ENCODE results near the gene SPATA31E1. TPM values are rescaled to one million over a fixed set of nuclear protein-coding genes. Genes with fewer than 3 reads are reported as not detected.

Gene SPATA31E1
- total and polyA plus RNA-seq, 8 donors, result 0.02 TPM; not detected in 7

DNA sequence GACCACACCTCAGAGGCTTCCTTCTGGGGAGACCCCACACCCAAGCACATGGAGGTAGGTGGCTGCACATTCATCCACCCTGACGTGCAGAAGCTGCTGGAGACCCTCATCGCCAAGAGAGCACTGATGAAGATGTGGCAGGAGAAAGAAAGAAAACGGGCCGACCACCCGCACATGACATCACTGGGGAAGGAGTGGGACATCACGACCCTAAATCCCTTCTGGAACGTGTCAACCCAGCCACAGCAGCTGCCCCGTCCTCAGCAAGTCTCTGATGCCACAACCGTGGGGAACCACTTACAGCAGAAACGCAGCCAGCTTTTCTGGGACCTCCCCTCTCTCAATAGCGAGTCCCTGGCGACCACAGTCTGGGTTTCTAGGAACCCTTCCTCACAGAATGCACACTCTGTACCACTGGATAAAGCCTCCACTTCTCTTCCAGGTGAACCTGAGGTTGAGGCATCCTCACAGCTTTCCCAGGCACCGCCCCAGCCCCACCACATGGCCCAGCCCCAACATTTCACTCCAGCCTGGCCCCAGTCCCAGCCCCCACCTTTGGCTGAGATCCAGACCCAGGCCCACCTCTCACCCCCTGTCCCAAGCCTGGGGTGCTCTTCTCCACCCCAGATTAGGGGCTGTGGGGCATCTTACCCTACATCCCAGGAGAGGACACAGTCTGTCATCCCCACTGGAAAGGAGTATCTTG is 3.0 kb downstream of the SPATA31E1 start:
- 82 to 90% methylated on average over 13 of the region's 13 CpGs for WGBS, 2 donors
- no peak for FAIRE-seq
- H3K27me3 ChIP-seq, result no peaks in the 10 kb centered on the region

DNA sequence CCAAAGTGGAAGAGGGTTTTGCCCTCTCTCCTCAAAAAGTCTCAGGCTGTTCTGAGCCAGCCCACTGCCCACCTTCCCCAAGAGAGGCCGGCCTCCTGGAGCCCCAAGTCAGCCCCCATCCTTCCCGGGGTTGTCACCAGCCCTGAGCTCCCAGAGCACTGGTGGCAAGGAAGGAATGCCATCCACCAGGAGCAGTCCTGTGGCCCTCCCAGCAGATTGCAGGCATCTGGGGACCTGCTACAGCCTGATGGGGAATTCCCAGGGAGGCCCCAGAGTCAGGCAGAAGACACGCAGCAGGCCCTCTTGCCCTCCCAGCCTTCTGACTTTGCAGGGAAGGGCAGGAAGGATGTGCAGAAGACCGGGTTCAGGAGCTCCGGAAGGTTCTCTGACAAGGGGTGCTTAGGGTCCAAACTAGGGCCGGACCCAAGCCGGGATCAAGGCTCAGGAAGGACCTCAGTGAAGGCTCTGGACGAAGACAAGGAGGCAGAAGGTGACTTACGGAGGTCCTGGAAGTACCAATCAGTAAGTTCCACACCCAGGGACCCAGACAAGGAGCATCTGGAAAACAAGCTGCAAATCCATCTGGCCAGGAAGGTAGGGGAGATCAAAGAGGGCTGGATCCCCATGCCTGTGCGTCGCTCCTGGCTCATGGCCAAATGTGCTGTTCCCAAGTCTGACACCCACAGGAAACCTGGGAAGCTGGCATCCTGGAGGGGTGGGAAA is 3.7 kb downstream of the SPATA31E1 start:
- FAIRE-seq, result no peak

More for the DNA sequence above, 3.0 kb downstream of the SPATA31E1 start:
- DNase-seq, result no peak
- ATAC-seq, result no peak
- intact Hi-C loops (cut with DNase I), result no loop called here
- no peak overlapping the region for H3K27ac ChIP-seq
- H3K36me3 ChIP-seq, result no peaks in the 10 kb centered on the region
- H3K9me3 ChIP-seq, result no peaks in the 10 kb centered on the region
- no peaks in the 10 kb centered on the region for H3K4me1 ChIP-seq
- H3K4me3 ChIP-seq, result no peak overlapping the region
- TF ChIP-seq, protein P1, sequence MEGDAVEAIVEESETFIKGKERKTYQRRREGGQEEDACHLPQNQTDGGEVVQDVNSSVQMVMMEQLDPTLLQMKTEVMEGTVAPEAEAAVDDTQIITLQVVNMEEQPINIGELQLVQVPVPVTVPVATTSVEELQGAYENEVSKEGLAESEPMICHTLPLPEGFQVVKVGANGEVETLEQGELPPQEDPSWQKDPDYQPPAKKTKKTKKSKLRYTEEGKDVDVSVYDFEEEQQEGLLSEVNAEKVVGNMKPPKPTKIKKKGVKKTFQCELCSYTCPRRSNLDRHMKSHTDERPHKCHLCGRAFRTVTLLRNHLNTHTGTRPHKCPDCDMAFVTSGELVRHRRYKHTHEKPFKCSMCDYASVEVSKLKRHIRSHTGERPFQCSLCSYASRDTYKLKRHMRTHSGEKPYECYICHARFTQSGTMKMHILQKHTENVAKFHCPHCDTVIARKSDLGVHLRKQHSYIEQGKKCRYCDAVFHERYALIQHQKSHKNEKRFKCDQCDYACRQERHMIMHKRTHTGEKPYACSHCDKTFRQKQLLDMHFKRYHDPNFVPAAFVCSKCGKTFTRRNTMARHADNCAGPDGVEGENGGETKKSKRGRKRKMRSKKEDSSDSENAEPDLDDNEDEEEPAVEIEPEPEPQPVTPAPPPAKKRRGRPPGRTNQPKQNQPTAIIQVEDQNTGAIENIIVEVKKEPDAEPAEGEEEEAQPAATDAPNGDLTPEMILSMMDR (IDR thresholded peaks at IDR 0.05), result no peak

DNA sequence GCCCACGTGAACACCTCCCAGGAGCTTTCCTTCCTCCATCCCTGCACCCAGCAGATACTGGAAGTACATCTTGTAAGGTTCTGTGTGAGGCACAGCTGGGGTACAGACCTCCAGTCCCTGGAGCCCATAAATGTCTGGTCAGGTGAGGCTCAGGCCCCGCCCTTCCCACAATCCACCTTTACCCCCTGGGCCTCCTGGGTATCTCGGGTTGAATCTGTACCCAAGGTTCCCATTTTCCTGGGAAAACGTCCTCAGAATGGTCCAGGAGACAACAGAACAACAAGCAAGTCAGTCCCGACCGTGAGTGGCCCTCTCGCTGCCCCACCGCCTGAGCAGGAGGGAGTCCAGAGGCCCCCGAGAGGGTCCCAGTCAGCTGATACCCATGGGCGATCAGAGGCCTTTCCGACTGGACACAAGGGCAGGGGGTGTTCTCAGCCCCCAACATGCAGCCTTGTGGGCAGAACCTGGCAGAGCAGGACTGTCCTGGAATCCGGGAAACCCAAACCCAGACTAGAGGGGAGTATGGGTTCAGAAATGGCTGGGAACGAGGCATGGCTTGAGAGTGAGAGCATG is 4.3 kb downstream of the SPATA31E1 start:
- no peak overlapping the region for H3K27ac ChIP-seq
- 83 to 86% methylated on average over 13 of the region's 13 CpGs for WGBS, 2 donors
- TF ChIP-seq, protein P1 (IDR thresholded peaks at IDR 0.05), result no peak
- no peaks in the 10 kb centered on the region for H3K4me1 ChIP-seq
- DNase-seq, result no peak
- ATAC-seq, result no peak
- no peak for FAIRE-seq
- H3K4me3 ChIP-seq, result no peak overlapping the region
- H3K27me3 ChIP-seq, result no peaks in the 10 kb centered on the region
- no peaks in the 10 kb centered on the region for H3K9me3 ChIP-seq
- intact Hi-C loops (cut with DNase I), result no loop called here
- H3K36me3 ChIP-seq, result no peaks in the 10 kb centered on the region

More for the DNA sequence above, 3.7 kb downstream of the SPATA31E1 start:
- TF ChIP-seq, protein P1 (IDR thresholded peaks at IDR 0.05), result no peak
- H3K4me1 ChIP-seq, result no peaks in the 10 kb centered on the region
- H3K36me3 ChIP-seq, result no peaks in the 10 kb centered on the region
- DNase-seq (no peak), ATAC-seq (no peak)
- 80 to 82% methylated on average over 11 of the region's 11 CpGs for WGBS, 2 donors
- H3K4me3 ChIP-seq, result no peak overlapping the region
- H3K27ac ChIP-seq, result no peak overlapping the region
- no peaks in the 10 kb centered on the region for H3K9me3 ChIP-seq
- no peaks in the 10 kb centered on the region for H3K27me3 ChIP-seq
- intact Hi-C loops (cut with DNase I), result no loop called here

- Histone ChIP-seq H3K4me3 (no peak overlapping the region), H3K9me3 (no peaks in the 10 kb centered on the region), H3K27me3 (no peaks in the 10 kb centered on the region), H3K27ac (no peak overlapping the region), H3K36me3 (no peaks in the 10 kb centered on the region), H3K4me1 (no peaks in the 10 kb centered on the region)
- TF ChIP-seq, protein P1 (IDR thresholded peaks at IDR 0.05), result no peak
- 89 to 95% methylated on average over 13 of the region's 13 CpGs for WGBS, 2 donors
- intact Hi-C loops (cut with DNase I), result no loop called here
- FAIRE-seq (no peak), DNase-seq (no peak), ATAC-seq (no peak)
These were observed 5.2 kb downstream of the SPATA31E1 start for GRCh38 chr9:87887661-87888480.

Measured in pancreas (tissue), 10 donors.